ENCODE measurements around the gene KNSTRN.

Gene KNSTRN

GRCh38 chr15:40435710-40436089 is 53.2 kb downstream of the KNSTRN start:
- DNase-seq = no peak

GRCh38 chr15:40436116-40436891 is 53.8 kb downstream of the KNSTRN start:
- DNase-seq = no peak

- no peak for DNase-seq
These were observed 54.6 kb downstream of the KNSTRN start for GRCh38 chr15:40436892-40437751.

GRCh38 chr15:40437752-40438687 is 55.5 kb downstream of the KNSTRN start:
- DNase-seq = no peak

- no peak for DNase-seq
These were observed 56.2 kb downstream of the KNSTRN start for GRCh38 chr15:40438712-40439111.

GRCh38 chr15:40439461-40439959 is 57.0 kb downstream of the KNSTRN start:
- no peak for DNase-seq

GRCh38 chr15:40439960-40440742 is 57.6 kb downstream of the KNSTRN start:
- DNase-seq = peak; percentile 24

GRCh38 chr15:40440743-40441564 is 58.4 kb downstream of the KNSTRN start, which contains the start of gene BAHD1:
Gene BAHD1, plus strand, starts transcription at chr15:40440953. Its CDS starts 17,512 bp downstream, at chr15:40458465.
- DNase-seq = peak; percentile 95

GRCh38 chr15:40441565-40442531 is 59.3 kb downstream of the KNSTRN start:
- no peak for DNase-seq

GRCh38 chr15:40443255-40443654 is 60.7 kb downstream of the KNSTRN start:
- no peak for DNase-seq

GRCh38 chr15:40443846-40444245 is 61.3 kb downstream of the KNSTRN start:
- DNase-seq = no peak
